Nephron progenitor cell (in vitro differentiated cells): ENCODE measurements around the gene ARHGEF17.

Experiments
- DNase-seq: peaks from one replicate; pipeline ENCODE4 v3.0.0; 2021
- H3K27ac Mint-ChIP-seq: 2 replicates; pipeline ENCODE4 v1.8.0; 2021; ENCODE audit warnings: mild to moderate bottlenecking, moderate library complexity, mixed read lengths
- H3K27me3 Mint-ChIP-seq: 2 replicates; pipeline ENCODE4 v1.8.0; 2021; ENCODE audit warnings: mild to moderate bottlenecking, low read depth, mixed read lengths; ENCODE audit not compliant: poor library complexity
- H3K36me3 Mint-ChIP-seq: 2 replicates; pipeline ENCODE4 v1.8.0; 2021; ENCODE audit warnings: low read depth, mixed read lengths
- H3K4me1 Mint-ChIP-seq: 2 replicates; pipeline ENCODE4 v1.8.0; 2021; ENCODE audit warnings: mixed read lengths
- H3K4me3 Mint-ChIP-seq: 2 replicates; pipeline ENCODE4 v1.8.0; 2021; ENCODE audit warnings: mild to moderate bottlenecking, moderate library complexity, mixed read lengths
- H3K9me3 Mint-ChIP-seq: 2 replicates; pipeline ENCODE4 v1.8.0; 2021; ENCODE audit warnings: mild to moderate bottlenecking, moderate library complexity, mixed read lengths
- TF ChIP-seq, protein P1 (sequence below): fragments of 200-600 bp; sonication (generic); IDR thresholded peaks from 2 replicates; pipeline ENCODE4 v1.5.0; 2021; ENCODE audit warnings: antibody characterized with exemption

The ARHGEF17 gene

DNA sequence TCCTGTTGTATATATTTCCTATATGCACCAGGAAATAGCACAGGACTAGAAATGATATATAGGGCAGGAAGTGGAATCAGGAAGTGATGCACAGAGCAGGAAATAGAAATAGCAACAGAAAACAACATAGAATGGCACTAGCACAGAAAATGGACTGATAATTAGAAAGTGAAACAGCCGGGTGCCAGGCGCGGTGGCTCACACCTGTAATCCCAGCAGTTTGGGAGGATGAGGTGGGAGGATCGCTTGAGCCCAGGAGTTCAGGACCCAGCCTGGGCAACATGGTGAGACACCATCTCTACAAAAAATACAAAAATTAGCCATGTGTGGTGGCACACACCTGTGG, 58.2 kb downstream of the ARHGEF17 start:
- Mint-ChIP-seq H3K27ac (no peak overlapping the region), H3K36me3 (peaks cover 39% of the 10 kb centered on the region), H3K4me3 (no peak overlapping the region), H3K4me1 (peaks cover 8% of the 10 kb centered on the region), H3K27me3 (peaks cover 2% of the 10 kb centered on the region), H3K9me3 (no peaks in the 10 kb centered on the region)
- DNase-seq = no peak
- TF ChIP-seq, protein P1, sequence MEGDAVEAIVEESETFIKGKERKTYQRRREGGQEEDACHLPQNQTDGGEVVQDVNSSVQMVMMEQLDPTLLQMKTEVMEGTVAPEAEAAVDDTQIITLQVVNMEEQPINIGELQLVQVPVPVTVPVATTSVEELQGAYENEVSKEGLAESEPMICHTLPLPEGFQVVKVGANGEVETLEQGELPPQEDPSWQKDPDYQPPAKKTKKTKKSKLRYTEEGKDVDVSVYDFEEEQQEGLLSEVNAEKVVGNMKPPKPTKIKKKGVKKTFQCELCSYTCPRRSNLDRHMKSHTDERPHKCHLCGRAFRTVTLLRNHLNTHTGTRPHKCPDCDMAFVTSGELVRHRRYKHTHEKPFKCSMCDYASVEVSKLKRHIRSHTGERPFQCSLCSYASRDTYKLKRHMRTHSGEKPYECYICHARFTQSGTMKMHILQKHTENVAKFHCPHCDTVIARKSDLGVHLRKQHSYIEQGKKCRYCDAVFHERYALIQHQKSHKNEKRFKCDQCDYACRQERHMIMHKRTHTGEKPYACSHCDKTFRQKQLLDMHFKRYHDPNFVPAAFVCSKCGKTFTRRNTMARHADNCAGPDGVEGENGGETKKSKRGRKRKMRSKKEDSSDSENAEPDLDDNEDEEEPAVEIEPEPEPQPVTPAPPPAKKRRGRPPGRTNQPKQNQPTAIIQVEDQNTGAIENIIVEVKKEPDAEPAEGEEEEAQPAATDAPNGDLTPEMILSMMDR = no peak

DNA sequence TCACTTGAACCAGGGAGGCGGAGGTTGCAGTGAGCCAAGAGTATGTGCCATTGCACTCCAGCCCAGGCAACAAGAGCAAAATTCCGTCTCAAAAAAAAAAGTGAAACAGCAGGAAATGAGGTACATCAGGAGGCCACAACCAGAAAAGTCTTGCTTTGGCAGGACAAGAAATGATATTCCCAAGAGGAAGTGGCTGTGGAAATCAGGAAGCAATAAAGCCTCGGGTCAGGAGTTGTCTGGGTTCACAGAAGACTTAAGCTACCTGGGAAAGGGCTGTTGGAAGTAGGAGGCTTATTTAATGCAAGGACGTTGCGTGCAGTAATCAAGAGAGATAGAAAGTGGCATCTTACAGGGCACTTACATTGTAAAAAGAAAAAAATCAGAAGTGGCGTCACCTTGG, 58.9 kb downstream of the ARHGEF17 start:
- no peak overlapping the region for H3K4me3 Mint-ChIP-seq
- no peak for DNase-seq
- H3K36me3 Mint-ChIP-seq = peaks cover 36% of the 10 kb centered on the region
- no peaks in the 10 kb centered on the region for H3K27me3 Mint-ChIP-seq
- TF ChIP-seq, protein P1 = no peak
- no peaks in the 10 kb centered on the region for H3K9me3 Mint-ChIP-seq
- H3K27ac Mint-ChIP-seq = no peak overlapping the region
- peaks cover 5% of the 10 kb centered on the region for H3K4me1 Mint-ChIP-seq

DNA sequence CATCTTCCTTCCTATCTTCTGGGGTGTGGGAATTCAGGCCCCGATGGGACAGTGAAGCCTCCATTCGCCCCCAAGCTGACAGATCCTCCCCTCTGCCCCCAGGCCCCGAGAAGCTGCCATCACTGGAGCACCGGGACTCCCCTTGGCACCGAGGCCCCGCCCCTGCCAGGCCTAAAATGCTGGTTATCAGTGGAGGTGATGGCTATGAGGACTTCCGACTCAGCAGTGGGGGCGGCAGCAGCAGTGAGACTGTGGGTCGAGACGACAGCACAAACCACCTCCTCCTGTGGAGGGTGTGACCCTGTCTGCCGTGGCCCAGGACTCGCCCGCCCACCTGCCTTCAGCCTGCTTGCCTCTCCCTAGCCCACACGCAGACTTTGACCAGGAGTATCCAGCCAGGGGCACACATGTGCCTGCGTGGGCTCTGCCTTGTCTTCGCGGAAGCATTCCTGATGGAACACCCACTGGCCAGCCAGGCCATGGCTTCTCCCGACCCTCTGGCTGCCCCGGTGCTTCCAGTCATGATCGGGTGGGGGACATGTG, 59.5 kb downstream of the ARHGEF17 start:
- peaks cover 34% of the 10 kb centered on the region for H3K36me3 Mint-ChIP-seq
- no peak overlapping the region for H3K27ac Mint-ChIP-seq
- H3K4me3 Mint-ChIP-seq = no peak overlapping the region

DNA sequence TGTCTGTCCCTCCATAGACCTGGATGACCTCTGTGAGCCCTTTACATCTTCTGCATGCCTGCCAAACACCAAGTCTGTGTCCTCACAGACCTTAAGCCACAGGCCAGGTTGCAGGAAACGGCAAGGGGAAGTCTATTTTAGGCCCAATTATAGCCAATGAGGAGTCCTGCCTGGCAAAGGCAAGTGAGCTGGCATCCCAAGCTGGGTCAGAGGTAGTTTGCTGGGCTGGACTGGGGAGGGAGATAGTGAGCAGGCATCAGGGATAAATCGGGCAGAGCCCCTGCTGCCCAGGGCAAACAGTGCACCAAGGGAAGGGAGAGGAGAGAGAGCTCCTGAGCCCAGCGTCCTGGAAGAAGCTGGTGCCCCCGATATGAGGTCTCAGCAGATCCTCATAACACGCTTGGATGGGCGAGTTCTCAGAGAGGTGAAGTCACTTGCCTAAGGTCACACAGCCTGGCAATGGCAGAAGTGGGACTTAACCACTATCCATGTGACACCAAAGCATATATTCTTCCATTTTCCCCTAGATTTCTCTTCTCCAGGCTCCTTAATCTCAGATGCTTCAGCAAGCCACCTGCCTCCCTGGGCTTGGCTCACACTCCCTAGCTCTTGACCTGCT, 64.4 kb downstream of the ARHGEF17 start:
- Mint-ChIP-seq H3K4me1 (peaks cover 30% of the 10 kb centered on the region), H3K9me3 (no peaks in the 10 kb centered on the region), H3K27ac (no peak overlapping the region), H3K4me3 (no peak overlapping the region), H3K36me3 (peaks cover 9% of the 10 kb centered on the region), H3K27me3 (peaks cover 10% of the 10 kb centered on the region)
- DNase-seq = no peak
- TF ChIP-seq, protein P1 = no peak

More for the DNA sequence above, 59.5 kb downstream of the ARHGEF17 start:
- TF ChIP-seq, protein P1 = no peak
- Mint-ChIP-seq H3K4me1 (peaks cover 5% of the 10 kb centered on the region), H3K9me3 (no peaks in the 10 kb centered on the region), H3K27me3 (no peaks in the 10 kb centered on the region)
- no peak for DNase-seq

DNA sequence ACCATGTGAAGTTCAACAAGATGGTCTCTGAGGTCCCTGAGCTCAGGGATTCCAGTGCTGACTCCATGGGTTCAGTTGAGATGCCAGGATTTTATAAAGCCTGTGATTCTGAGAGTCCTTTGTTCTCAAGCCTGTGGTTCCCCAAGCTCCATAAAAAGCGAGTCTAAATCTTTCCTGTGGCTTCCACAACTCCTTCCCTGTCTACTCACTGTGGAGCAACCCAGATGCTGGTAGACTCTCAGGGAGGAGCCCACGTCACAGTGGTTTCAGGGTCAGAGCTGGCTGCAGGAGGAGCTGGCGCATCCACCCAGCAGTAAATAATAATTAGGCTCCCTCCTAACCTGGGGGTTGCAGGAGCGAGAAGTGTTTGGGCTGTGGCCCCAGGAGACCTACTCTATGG, 66.1 kb downstream of the ARHGEF17 start:
- H3K27ac Mint-ChIP-seq = peak overlapping the region; percentile 64
- H3K4me1 Mint-ChIP-seq = peaks cover 47% of the 10 kb centered on the region
- peaks cover 14% of the 10 kb centered on the region for H3K27me3 Mint-ChIP-seq
- no peaks in the 10 kb centered on the region for H3K9me3 Mint-ChIP-seq
- TF ChIP-seq, protein P1 = no peak
- no peak overlapping the region for H3K4me3 Mint-ChIP-seq
- no peak for DNase-seq
- no peaks in the 10 kb centered on the region for H3K36me3 Mint-ChIP-seq

DNA sequence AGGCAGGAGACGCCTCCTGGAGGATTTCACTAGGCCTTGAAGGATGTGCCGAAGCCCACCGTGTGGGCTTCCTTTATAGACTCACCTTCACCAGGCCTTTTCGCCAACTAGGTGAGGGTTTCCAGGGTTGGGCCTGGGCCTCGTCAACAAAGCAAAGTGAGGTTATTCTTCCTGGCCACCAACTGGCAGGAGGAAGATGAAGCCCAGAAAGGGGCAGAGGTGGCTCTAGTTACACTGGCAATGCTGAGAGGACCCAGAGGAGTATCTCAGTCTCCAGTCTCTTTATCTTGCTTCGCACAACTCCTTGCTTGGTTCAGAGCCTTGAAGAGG, 67.7 kb downstream of the ARHGEF17 start:
- Mint-ChIP-seq H3K9me3 (no peaks in the 10 kb centered on the region), H3K4me3 (peak overlapping the region; percentile 71), H3K4me1 (peaks cover 59% of the 10 kb centered on the region), H3K27ac (peak overlapping the region; percentile 90), H3K27me3 (peaks cover 14% of the 10 kb centered on the region), H3K36me3 (no peaks in the 10 kb centered on the region)
- DNase-seq = no peak
- TF ChIP-seq, protein P1 = no peak
